ENCODE data around the gene SRRM2.

GRCh38 chr16:2803545-2804195 is 51.2 kb downstream of the SRRM2 start:
- TF ChIP-seq POLR2A (IDR thresholded peaks at IDR 0.05) = no peak
- TF ChIP-seq, protein P1, sequence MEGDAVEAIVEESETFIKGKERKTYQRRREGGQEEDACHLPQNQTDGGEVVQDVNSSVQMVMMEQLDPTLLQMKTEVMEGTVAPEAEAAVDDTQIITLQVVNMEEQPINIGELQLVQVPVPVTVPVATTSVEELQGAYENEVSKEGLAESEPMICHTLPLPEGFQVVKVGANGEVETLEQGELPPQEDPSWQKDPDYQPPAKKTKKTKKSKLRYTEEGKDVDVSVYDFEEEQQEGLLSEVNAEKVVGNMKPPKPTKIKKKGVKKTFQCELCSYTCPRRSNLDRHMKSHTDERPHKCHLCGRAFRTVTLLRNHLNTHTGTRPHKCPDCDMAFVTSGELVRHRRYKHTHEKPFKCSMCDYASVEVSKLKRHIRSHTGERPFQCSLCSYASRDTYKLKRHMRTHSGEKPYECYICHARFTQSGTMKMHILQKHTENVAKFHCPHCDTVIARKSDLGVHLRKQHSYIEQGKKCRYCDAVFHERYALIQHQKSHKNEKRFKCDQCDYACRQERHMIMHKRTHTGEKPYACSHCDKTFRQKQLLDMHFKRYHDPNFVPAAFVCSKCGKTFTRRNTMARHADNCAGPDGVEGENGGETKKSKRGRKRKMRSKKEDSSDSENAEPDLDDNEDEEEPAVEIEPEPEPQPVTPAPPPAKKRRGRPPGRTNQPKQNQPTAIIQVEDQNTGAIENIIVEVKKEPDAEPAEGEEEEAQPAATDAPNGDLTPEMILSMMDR (IDR thresholded peaks at IDR 0.05) = no peak

Data from stomach (tissue), 4 donors.